Stimulated activated naive B cell treated with anti-CD40 and anti-IgM and Interleukin-4, amounts not matched to agents 10 μg/mL and 1 μg/mL and 100 μg/mL, for 72 hours (primary cell): Measurements from ENCODE around the gene CHRM2.
"Not testable (repeated sequence)": the region's sequence is repeated elsewhere in the genome, so short reads cannot be mapped to it uniquely, and the experiment has no call there.

Source experiments
- ATAC-seq, 2 donors: fragments of 150-1000 bp; cut with Tn5 transposase; replicated peaks; 2 replicates each; pipeline ENCODE4 v1.10.0; 2021; ENCODE audit warnings: moderate library complexity in 1 of 2
- DNase-seq: peaks from one replicate; pipeline ENCODE4 v3.0.0; 2021
- H3K27ac Mint-ChIP-seq: one replicate; pipeline ENCODE4 v1.8.0; 2022; ENCODE audit warnings: mild to moderate bottlenecking, mixed read lengths
- H3K27me3 Mint-ChIP-seq, 2 donors: one replicate each; pipeline ENCODE4 v1.8.0; 2022; ENCODE audit warnings: mixed read lengths in 2 of 2
- H3K36me3 Mint-ChIP-seq, 2 donors: one replicate each; pipeline ENCODE4 v1.8.0; 2022; ENCODE audit warnings: mixed read lengths in 2 of 2, mild to moderate bottlenecking in 1 of 2
- H3K4me1 Mint-ChIP-seq, 2 donors: one replicate each; pipeline ENCODE4 v1.8.0; 2022; ENCODE audit warnings: mixed read lengths in 2 of 2, mild to moderate bottlenecking in 1 of 2
- H3K4me3 Mint-ChIP-seq, 2 donors: one replicate each; pipeline ENCODE4 v1.8.0; 2022; ENCODE audit warnings: mild to moderate bottlenecking in 2 of 2, mixed read lengths in 2 of 2, moderate library complexity in 1 of 2
- H3K9me3 Mint-ChIP-seq, 2 donors: one replicate each; pipeline ENCODE4 v1.8.0; 2022; ENCODE audit warnings: mixed read lengths in 2 of 2, mild to moderate bottlenecking in 1 of 2

The CHRM2 gene

DNA sequence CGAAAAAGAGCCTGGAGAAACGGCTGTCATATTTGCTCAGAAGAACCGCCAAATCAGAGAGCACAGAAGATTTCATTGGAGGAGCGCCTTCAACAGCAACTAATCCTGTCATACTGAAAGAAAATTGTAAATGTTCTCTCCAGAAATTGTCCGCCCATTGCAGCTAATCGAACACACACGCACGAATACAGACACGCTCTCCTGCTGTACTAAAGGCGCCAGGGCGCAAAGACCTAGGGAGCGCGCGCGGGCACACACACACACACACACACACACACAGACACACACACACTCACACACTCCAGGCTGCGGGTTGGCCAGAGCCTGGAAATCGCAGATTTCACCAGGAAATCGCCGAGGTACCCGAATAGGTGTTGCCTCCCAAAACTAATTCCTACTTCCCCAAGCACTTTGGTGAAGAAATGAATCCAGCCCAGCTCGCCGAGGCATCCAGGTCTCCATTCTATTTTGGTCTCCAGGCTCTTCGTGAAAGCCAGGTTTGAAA is at the start of gene CHRM2:
Gene CHRM2 (plus strand): TSS at position 157 of the 505 bp plus-strand sequence. CDS start 146,214 bp downstream, outside the sequence.
- DNase-seq = no peak
- no peak for ATAC-seq
- no peak within 1 kb of the TSS for H3K4me3 Mint-ChIP-seq
- H3K36me3 Mint-ChIP-seq = no peaks in the 10 kb centered on the region
- no peak within 1 kb of the TSS for H3K27ac Mint-ChIP-seq
- H3K27me3 Mint-ChIP-seq = peaks cover 29 to 41% of the 10 kb centered on the region in 2 donors
- no peaks in the 10 kb centered on the region for H3K9me3 Mint-ChIP-seq
- peaks cover 3 to 9% of the 10 kb centered on the region in 2 donors for H3K4me1 Mint-ChIP-seq

DNA sequence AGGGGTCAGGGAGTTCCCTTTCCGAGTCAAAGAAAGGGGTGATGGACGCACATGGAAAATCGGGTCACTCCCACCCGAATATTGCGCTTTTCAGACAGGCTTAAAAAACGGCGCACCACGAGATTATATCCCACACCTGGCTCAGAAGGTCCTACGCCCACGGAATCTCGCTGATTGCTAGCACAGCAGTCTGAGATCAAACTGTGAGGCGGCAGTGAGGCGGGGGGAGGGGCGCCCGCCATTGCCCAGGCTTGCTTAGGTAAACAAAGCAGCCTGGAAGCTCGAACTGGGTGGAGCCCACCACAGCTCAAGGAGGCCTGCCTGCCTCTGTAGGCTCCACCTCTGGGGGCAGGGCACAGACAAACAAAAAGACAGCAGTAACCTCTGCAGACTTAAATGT is 37.1 kb upstream of the CHRM2 start:
- not testable (repeated sequence) for ATAC-seq, H3K4me1 Mint-ChIP-seq, H3K36me3 Mint-ChIP-seq, H3K9me3 Mint-ChIP-seq, H3K27me3 Mint-ChIP-seq, H3K27ac Mint-ChIP-seq, DNase-seq, H3K4me3 Mint-ChIP-seq

DNA sequence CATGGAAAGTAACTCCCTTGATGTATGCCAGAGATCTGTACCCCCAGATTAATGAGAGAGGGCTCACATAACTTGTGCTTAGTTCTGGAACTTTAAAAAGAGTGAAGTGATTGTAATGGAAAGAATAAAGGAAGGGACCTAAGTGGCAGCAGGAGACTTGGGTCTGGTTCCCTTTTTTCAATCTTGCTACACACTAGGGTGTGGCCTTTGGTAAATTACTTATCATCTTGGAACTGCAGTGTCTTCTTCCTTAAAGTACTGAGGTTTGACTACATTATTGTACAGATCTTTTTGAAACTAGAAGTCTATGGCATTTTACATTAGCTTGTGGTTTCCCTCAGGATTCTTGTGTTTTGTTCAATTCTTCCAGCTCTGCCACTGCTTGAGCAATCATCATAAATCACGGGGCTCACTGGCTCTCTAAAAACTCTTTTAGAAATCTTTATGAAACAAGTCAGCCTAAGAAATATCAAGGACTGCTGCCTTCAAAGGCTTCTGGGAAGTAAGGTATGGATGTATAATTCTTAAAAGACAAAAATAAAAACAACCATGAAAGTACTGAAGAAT is 22.5 kb upstream of the CHRM2 start:
- ATAC-seq = no peak
- no peak for DNase-seq
- H3K27ac Mint-ChIP-seq = no peak overlapping the region
- no peak overlapping the region for H3K4me3 Mint-ChIP-seq
- no peaks in the 10 kb centered on the region for H3K4me1 Mint-ChIP-seq
- H3K36me3 Mint-ChIP-seq = no peaks in the 10 kb centered on the region
- H3K27me3 Mint-ChIP-seq = no peaks in the 10 kb centered on the region
- peaks cover 0 to 7% of the 10 kb centered on the region in 2 donors for H3K9me3 Mint-ChIP-seq

DNA sequence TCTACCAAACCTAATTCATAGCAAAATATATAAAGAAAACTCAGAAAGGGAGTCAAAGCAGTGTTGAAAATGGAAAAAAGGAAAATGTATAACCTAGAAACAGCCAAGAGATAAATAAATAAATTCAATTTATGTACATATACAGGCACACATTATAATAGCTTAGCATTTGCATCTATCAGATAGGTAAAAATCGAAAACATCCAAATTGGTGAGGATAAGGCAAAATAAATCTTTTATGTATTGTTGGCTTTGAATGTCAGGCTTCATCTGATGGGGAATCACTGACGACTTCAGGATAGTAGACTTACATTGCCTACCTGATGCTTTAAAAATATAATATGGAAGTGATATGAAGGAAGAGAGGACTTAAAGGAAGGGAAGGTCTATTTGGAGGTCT is 20.6 kb upstream of the CHRM2 start:
- ATAC-seq (no peak), DNase-seq (no peak)
- Mint-ChIP-seq H3K27ac (no peak overlapping the region), H3K9me3 (peaks cover 4% of the 10 kb centered on the region in 2 donors), H3K36me3 (no peaks in the 10 kb centered on the region), H3K4me1 (no peaks in the 10 kb centered on the region), H3K27me3 (no peaks in the 10 kb centered on the region), H3K4me3 (no peak overlapping the region)

DNA sequence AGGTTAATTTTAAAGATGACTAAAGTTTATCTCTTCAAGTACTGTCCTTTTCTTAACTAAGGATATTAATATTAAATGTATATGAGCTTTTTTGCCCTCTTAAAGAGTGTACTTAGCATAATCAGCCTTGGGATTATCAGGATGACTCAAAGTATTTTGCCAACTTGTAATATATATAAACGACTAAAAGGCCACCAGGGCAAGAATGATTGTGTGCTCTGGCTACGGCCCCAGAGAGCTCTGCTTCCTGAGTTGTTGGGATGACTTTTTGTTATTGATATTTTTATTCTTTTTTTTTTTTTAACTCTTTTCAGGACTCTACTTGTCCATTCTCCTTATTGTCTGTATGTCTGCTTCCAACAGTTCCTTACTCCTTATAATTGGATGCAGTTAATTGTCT is 14.8 kb upstream of the CHRM2 start:
- no peak for DNase-seq
- no peaks in the 10 kb centered on the region for H3K36me3 Mint-ChIP-seq

DNA sequence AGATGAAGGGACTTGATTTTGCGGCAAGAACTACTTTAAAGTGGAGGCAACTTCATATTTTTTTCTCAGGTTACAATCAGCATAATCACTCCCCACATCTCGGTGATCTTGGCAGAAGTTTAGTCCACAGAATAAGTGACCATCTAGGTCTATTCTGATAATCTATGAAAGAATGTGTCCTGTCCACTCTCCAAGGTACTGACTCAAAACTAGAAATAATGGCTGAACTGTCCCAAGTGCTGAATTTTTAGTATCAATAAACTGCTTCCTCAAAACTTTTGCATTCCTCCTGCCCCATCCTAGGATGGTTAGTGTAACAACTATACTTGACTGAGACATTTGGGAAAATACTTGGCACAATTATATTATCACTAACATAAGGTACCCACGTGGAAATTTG is 10.9 kb upstream of the CHRM2 start:
- no peak for DNase-seq
- peaks cover 3 to 11% of the 10 kb centered on the region in 2 donors for H3K9me3 Mint-ChIP-seq
- no peak overlapping the region for H3K27ac Mint-ChIP-seq
- no peak overlapping the region for H3K4me3 Mint-ChIP-seq
- H3K4me1 Mint-ChIP-seq = no peaks in the 10 kb centered on the region
- no peak for ATAC-seq
- no peaks in the 10 kb centered on the region for H3K27me3 Mint-ChIP-seq
- H3K36me3 Mint-ChIP-seq = no peaks in the 10 kb centered on the region

More for the DNA sequence above, 14.8 kb upstream of the CHRM2 start:
- Mint-ChIP-seq H3K27ac (no peak overlapping the region), H3K4me1 (no peaks in the 10 kb centered on the region), H3K9me3 (peaks cover 6 to 15% of the 10 kb centered on the region in 2 donors), H3K27me3 (no peaks in the 10 kb centered on the region), H3K4me3 (no peak overlapping the region)
- no peak for ATAC-seq

DNA sequence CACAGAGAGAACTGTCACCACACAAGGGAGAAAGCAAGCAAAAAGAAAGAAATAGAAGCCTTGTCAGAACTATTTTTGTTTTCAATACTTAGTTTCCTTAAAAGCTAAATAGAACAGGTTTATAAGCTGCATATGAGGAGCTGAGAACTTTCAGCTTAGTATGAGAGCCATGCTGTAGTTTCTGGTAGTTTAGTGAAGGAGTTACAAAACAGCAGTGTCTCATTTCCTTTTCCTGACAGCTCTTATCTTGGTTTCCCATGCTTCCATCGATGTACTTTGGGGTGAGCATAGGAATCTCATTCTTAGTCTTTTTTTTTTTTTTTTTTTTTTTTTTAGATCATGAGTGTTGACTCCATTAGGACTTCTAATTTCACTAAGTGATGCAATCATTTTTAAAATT is 8.6 kb upstream of the CHRM2 start:
- Mint-ChIP-seq H3K27ac (no peak overlapping the region), H3K4me3 (no peak overlapping the region), H3K9me3 (peaks cover 3 to 7% of the 10 kb centered on the region in 2 donors), H3K36me3 (no peaks in the 10 kb centered on the region), H3K27me3 (no peaks in the 10 kb centered on the region), H3K4me1 (no peaks in the 10 kb centered on the region)
- ATAC-seq (no peak), DNase-seq (no peak)

DNA sequence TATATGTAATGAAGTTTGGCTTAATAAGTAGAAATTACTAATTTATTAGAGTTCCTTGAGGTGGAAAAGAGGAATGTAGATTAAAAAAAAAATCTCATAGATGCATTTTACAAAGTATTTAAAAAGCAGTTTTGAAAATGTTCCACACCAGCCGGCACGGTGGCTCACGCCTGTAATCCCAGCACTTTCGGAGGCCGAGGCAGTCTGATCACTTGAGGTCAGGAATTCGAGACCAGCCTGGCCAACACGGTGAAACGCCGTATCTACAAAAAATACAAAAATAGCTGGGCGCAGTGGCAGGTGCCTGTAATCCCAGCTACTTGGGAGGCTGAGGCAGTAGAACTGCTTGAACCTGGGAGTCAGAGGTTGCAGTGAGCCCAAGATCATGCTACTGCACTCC is 3.2 kb upstream of the CHRM2 start:
- Mint-ChIP-seq H3K27ac (no peak overlapping the region), H3K9me3 (no peaks in the 10 kb centered on the region), H3K36me3 (no peaks in the 10 kb centered on the region), H3K27me3 (peaks cover 17 to 23% of the 10 kb centered on the region in 2 donors), H3K4me3 (no peak overlapping the region), H3K4me1 (peaks cover 0 to 4% of the 10 kb centered on the region in 2 donors)
- no peak for ATAC-seq
- DNase-seq = no peak

DNA sequence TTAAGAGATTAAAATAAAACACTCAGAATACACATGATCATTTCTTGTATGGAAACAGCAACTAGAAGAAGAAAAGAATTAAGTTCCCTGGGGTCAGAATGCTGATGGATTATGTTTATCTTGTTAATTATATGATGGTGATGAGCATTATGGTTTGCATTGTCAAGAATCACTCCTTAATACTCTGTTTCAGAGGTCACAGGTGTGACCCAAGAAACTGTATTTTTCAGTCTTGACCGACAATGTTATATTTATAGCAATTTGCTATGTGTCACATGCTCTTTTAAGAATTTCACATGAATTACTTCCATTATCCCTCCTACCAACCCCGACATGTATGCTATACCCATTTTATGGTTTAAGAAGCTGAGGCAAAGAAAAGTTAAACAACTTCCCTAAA is 2.7 kb upstream of the CHRM2 start:
- H3K4me3 Mint-ChIP-seq = no peak overlapping the region
- peaks cover 2 to 6% of the 10 kb centered on the region in 2 donors for H3K4me1 Mint-ChIP-seq
- DNase-seq = no peak

DNA sequence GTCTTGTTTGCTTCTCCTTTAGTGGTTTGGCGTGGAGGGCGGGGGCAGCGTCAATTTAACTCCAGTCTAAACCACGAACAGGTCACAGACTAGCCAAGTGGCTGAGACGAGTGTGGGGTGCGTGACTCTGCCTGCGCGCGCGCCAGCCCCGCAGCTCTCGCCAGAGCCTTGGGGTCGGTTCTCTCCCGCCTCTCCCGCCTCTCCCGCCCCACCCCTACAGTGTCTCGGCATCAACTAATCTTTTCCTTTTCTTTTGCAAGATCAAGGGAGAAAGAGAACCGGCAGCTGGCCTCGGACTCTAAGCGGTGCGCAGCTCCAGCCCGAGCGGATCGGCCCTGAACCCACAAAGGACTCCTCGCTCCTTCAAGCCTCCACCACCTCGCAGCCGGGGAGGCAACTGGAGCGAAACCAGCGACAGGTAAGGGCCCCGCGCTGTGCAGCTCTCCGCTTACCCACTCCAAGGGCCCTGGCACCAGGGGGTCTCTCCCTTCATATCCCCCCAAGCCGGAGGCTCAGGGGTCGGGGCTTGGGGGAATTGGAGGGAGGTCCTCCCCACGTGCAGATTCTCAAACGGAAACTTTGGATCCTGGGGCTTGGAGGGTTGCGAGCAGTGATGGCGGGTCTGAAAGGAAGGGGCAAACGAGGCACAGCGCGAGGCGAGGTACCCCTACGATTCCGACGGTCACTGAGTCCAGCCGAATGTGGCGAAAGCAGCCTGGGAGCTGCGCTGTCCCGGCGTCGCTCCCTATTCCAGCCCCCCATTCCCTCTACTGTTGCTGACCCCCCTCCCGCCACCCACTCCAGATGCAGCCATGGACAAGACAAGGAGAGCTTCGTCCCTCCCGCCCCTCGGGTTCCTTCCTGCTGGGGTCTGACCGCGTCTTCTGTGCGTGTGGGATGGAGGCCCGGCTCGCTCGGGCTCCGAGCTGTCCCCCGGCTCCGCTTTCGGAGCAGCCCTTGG is 829 bp downstream of the CHRM2 start:
- Mint-ChIP-seq H3K36me3 (no peaks in the 10 kb centered on the region), H3K4me1 (peaks cover 3 to 9% of the 10 kb centered on the region in 2 donors), H3K9me3 (no peaks in the 10 kb centered on the region), H3K4me3 (no peak overlapping the region), H3K27me3 (peaks cover 29 to 41% of the 10 kb centered on the region in 2 donors), H3K27ac (no peak overlapping the region)
- ATAC-seq = no peak
- no peak for DNase-seq

More for the DNA sequence above, 2.7 kb upstream of the CHRM2 start:
- H3K9me3 Mint-ChIP-seq = no peaks in the 10 kb centered on the region
- no peak overlapping the region for H3K27ac Mint-ChIP-seq
- no peak for ATAC-seq
- no peaks in the 10 kb centered on the region for H3K36me3 Mint-ChIP-seq
- peaks cover 22 to 28% of the 10 kb centered on the region in 2 donors for H3K27me3 Mint-ChIP-seq

DNA sequence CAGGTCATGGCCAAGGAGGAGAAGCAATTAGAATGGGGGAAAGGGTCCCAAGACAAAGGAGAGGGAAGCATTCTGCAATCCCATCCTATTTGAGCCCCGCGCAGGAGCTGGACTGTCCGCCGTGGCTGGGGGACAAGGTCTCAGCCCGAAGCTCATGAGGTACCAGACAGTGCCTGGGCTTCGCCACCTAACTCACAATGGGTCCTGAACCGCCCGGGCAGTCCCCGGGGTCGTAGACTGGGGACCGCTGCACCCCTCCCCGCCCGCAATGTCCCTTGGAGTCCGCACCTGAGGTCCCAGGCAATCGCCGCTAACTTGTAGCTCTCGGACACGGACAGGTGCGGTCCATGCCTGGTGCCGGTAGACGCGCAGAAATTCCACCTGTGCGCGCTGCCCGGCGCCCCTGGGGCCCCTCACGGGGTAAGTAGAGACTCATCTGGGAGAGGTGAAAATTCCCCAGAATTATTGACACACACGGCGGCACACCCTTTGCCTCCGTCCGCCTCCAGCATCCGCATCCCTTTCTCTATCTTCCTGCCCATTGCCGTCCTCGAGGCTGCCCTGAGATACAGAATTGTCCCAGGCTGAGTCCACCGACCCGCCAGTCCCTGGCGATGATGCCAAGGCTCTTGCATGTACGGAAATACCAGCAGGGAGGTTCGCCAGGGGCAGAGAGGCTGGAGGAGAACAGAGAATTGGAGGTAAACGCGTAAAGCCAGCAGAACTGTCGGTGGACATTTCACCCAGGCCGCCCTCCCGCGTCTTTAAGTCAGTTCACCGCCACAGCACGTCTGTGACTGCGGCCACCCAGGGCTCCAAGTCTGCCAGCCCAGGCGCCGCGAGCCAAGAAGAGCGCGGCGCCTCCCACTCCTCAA is 1.8 kb downstream of the CHRM2 start:
- no peaks in the 10 kb centered on the region for H3K36me3 Mint-ChIP-seq
- ATAC-seq (no peak), DNase-seq (no peak)
- peaks cover 3 to 9% of the 10 kb centered on the region in 2 donors for H3K4me1 Mint-ChIP-seq
- H3K4me3 Mint-ChIP-seq = no peak overlapping the region
- H3K27ac Mint-ChIP-seq = no peak overlapping the region
- no peaks in the 10 kb centered on the region for H3K9me3 Mint-ChIP-seq
- H3K27me3 Mint-ChIP-seq = peaks cover 29 to 41% of the 10 kb centered on the region in 2 donors

DNA sequence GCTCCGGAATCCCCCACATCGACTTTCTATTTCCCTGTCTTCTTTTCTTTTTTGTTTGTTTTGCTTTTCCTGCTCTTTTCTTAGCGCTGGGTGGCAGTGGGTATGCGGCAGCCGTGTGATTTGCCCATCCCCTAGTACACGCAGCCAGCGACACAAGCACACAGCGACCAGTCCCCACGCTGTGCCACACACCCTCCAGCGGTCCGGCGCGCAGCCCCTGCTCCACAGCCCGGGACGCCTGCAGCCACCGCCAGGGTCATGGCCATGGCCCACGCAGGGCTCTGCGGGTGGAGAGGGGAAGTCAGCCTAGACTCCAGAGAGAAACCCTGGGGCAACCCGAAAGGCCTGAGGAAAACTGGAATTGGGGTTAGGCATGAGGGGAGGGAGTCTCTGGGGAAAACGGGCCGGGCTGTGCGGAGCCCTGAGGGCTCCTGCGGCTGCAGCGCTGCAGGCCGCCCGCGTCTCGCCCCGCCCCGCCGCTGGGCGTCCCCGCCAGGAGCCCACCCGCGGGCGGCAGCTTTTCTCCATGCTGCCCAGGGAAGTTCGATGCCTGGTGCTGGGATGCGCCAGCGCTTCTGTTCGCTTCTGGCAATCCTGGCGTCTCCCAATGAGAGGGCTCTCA is 2.5 kb downstream of the CHRM2 start:
- Mint-ChIP-seq H3K27ac (no peak overlapping the region), H3K4me1 (peaks cover 3 to 9% of the 10 kb centered on the region in 2 donors), H3K36me3 (no peaks in the 10 kb centered on the region), H3K9me3 (no peaks in the 10 kb centered on the region), H3K4me3 (no peak overlapping the region), H3K27me3 (peaks cover 29 to 41% of the 10 kb centered on the region in 2 donors)
- ATAC-seq = no peak
- DNase-seq = no peak

DNA sequence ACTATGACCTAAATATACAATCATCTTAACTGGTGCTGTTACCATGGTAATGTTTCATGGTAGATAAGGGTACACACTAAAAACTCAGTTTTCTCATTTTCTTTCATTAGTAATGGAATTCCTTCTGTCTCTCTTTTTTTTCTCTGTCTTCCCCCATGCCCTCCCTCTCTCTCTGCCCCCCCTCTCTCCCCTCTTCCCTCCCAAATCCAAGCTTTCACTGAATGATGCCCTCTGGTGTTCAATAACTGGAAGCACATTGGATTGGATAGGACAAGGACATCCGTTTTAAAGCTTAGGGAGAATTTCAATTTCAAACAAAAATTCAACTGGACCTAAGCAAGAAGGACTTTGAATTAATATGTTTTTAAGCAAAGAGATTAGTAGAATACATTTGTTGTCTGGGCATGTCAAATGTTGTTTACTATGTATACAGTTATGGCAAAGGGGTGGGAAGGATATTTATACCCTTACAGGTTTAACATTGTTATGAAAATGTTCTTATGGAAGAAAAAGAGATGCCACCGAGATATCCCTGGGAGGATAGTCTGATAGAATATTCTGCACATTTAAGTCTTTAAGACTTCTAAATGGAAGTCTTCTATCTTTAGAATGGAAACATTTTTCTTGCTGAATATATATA is 6.1 kb downstream of the CHRM2 start:
- no peaks in the 10 kb centered on the region for H3K36me3 Mint-ChIP-seq
- H3K27ac Mint-ChIP-seq = no peak overlapping the region
- peaks cover 14 to 26% of the 10 kb centered on the region in 2 donors for H3K27me3 Mint-ChIP-seq
- no peak for ATAC-seq
- no peaks in the 10 kb centered on the region for H3K9me3 Mint-ChIP-seq
- H3K4me1 Mint-ChIP-seq = peaks cover 3 to 5% of the 10 kb centered on the region in 2 donors
- no peak for DNase-seq
- H3K4me3 Mint-ChIP-seq = no peak overlapping the region
